Endothelial cell of umbilical vein (primary cell): ENCODE data around the gene SYTL2.

Experiments used
- CTCF ChIP-seq, 2 donors: IDR thresholded peaks; 1 replicate in 1 of 2; 2 replicates in 1 of 2; pipeline ENCODE4 v1.5.1; 2011; ENCODE audit warnings: low read length in 2 of 2, mild to moderate bottlenecking in 2 of 2, moderate library complexity in 2 of 2, control low read depth in 1 of 2, inconsistent platforms in 1 of 2, low read depth in 1 of 2; ENCODE audit not compliant: insufficient read depth in 1 of 2; ENCODE audit errors: extremely low read depth in 1 of 2
- EZH2 ChIP-seq: IDR thresholded peaks from 2 replicates; pipeline ENCODE4 v1.6.1; 2012; ENCODE audit warnings: borderline replicate concordance, low read depth, mild to moderate bottlenecking, moderate library complexity, low read length, inconsistent platforms; ENCODE audit not compliant: severe bottlenecking
- POLR2A ChIP-seq: IDR thresholded peaks from 2 replicates; pipeline ENCODE4 v1.6.1; 2012; ENCODE audit warnings: low read depth, mild to moderate bottlenecking, control low read depth, low read length
- POLR2AphosphoS5 ChIP-seq: IDR thresholded peaks from 2 replicates; pipeline ENCODE4 v1.6.1; 2012; ENCODE audit warnings: low read depth, mild to moderate bottlenecking, control low read depth, low read length, moderate library complexity; ENCODE audit not compliant: insufficient read depth

- peak; percentile 41 for TF ChIP-seq POLR2AphosphoS5
- TF ChIP-seq POLR2A: no peak
- peak in 1 of 2 donors; percentile 10 for TF ChIP-seq CTCF (IDR thresholded peaks at IDR 0.05; ENCODE audit: extremely low read depth in 1 of 2, insufficient read depth in 1 of 2, low read depth in 1 of 2, low read length in 2 of 2)
- TF ChIP-seq EZH2: no peak
These were observed at the start of gene SYTL2 for GRCh38 chr11:85810871-85811611.
